ENCODE data around the gene TENM4. TPM values are rescaled to one million over a fixed set of nuclear protein-coding genes. Genes with fewer than 3 reads are reported as not detected.

Gene TENM4
- total and polyA plus RNA-seq, 2 of the 8 experiments (the other 6 are each of a cell fraction or from before 2014, with no cell fraction given), result 3.5 to 7.2 TPM

- TF ChIP-seq CHD7 (IDR thresholded peaks at IDR 0.05; ENCODE audit: insufficient replicate concordance, low read length) (no peak), JUND (IDR thresholded peaks at IDR 0.05; ENCODE audit: low read length) (no peak), USF2 (IDR thresholded peaks at IDR 0.05; ENCODE audit: low read length) (no peak), SUZ12 (IDR thresholded peaks at IDR 0.05; ENCODE audit: low read length) (no peak), MAFK (IDR thresholded peaks at IDR 0.05; ENCODE audit: low read depth, low read length) (no peak), NANOG (IDR thresholded peaks at IDR 0.05; ENCODE audit: insufficient read depth, low read depth, low read length, poor library complexity, severe bottlenecking) (no peak), EGR1 (IDR thresholded peaks at IDR 0.05; ENCODE audit: borderline replicate concordance, low read depth, low read length) (no peak), TAF1 (IDR thresholded peaks at IDR 0.05; ENCODE audit: low read depth, low read length) (no peak), RBBP5 (IDR thresholded peaks at IDR 0.05; ENCODE audit: borderline replicate concordance, low read depth, low read length) (no peak), SP2 (IDR thresholded peaks at IDR 0.05; ENCODE audit: low read length) (no peak), SAP30 (IDR thresholded peaks at IDR 0.05; ENCODE audit: insufficient read depth, insufficient replicate concordance, low read length) (no peak)
Measured at GRCh38 chr11:78855116-78855515, 585.7 kb downstream of the TENM4 start (continued).
